Fibroblast of pulmonary artery (primary cell): ENCODE results near the gene HOMER2.

Experiments used
- DNase-seq: peaks from one replicate; pipeline ENCODE4 v3.0.0-alpha.2; 2010; ENCODE audit warnings: low read depth
- H3K4me3 ChIP-seq: replicated peaks from 2 replicates; pipeline ENCODE4 v1.5.1; 2011; ENCODE audit warnings: low read depth, mild to moderate bottlenecking, control low read depth, low read length, moderate library complexity
- CTCF ChIP-seq: IDR thresholded peaks from 2 replicates; pipeline ENCODE4 v1.5.1; 2011; ENCODE audit warnings: mild to moderate bottlenecking, control low read depth, low read length, inconsistent platforms; ENCODE audit errors: missing control alignments

Gene HOMER2

GRCh38 chr15:82803793-82804574 lies 148.5 kb downstream of the HOMER2 start:
- H3K4me3 ChIP-seq, result no peak overlapping the region
- TF ChIP-seq CTCF, result no peak
- peak; percentile 27 for DNase-seq

GRCh38 chr15:82802497-82802896 lies 150.0 kb downstream of the HOMER2 start:
- DNase-seq, result no peak
- no peak overlapping the region for H3K4me3 ChIP-seq
- TF ChIP-seq CTCF, result no peak

GRCh38 chr15:82799183-82799841 lies 153.2 kb downstream of the HOMER2 start:
- TF ChIP-seq CTCF, result no peak
- no peak for DNase-seq
- H3K4me3 ChIP-seq, result no peak overlapping the region
